ENCODE results near the gene SPINT2.

SPINT2 gene

DNA sequence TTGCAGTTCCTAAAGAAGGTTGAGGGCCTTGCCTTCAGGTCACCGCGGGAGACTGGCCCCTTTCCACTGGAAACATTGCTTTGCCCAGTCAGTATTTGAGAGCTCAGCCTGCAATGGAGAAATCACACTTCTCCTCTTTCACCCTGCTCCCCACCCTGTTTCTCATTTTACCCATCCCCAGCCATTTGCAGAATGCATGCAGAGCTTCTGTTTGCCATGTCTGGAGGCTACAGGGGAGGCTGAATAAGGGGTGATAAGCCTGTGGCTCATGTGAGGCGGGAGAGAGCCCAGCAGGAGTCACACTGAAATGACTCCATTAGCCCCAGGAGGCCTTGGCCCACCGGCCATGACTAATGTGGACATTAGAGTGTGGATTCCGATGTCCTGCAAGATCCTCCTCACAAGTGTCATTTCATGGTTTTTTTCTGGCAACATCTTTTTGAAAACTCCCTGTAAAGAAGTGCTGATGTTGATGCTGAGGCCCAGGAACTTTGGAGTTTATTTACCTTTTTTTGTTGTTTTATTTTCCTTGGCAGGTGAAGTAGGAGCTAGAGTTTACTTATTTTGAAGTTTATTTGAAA is 6.3 kb downstream of the SPINT2 start:
- no peak for DNase-seq

DNA sequence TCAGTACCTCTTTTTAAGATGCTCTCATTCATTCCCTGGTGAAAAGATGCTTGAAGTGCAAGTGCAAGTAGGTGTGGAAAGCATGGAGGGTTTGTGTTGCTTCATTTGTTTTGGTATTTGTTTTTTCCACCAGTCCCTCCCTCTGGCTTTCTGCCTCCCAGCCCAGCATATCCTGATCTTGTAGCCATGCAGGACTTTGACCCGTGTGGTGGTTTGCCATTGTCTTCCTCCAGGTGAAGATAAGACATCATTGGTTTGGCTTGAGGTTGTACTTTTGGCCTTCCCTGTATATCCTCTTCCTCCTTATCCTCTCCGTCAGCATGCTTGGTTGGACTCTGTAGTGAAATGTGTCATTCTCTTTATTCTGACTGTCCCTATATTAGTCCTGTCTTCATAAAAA is 9.1 kb downstream of the SPINT2 start:
- DNase-seq = no peak

DNA sequence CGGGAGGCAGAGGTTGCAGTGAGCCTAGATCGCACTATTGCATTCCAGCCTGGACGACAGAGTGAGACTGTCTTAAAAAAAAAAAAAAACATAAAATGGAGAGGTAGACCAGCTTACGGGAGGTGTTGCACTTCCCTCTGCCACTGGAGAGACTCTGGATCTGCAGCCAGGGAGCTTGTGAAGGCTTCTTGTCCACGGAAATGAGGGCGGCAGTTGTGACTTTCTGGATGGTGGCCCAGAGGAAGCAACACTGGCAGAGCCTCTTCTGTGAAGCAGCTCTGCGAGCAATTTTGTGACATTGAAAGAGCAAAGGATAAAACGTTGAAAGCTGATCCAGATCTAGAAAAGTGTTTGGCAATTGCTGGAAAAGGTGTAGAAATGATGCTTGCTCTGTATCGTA is 10.4 kb downstream of the SPINT2 start:
- DNase-seq = no peak

DNA sequence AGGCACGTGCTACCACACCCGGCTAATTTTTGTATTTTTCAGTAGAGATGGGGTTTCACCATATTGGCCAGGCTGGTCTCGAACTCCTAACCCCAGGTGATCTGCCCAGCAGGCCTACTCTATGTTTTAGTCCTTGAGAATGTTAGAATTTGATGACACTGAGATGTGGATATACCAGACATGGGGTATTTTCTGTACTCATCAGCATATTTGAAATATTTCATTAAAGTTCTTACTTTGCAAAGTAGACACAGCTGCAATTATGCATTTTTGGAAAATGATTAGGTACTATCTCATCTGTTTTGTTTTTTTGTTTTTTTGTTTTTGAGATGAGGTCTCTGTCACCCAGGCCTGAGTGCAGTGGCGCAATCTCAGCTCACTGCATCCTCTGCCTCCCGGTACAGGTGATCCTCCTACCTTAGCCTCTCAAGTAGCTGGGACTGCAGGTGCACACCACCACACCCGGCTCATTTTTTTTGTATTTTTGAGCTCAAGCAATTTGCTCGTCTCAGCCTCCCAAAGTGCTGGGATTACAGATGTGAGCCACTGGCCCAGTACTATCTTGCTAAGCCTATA is 12.7 kb downstream of the SPINT2 start:
- DNase-seq = no peak

DNA sequence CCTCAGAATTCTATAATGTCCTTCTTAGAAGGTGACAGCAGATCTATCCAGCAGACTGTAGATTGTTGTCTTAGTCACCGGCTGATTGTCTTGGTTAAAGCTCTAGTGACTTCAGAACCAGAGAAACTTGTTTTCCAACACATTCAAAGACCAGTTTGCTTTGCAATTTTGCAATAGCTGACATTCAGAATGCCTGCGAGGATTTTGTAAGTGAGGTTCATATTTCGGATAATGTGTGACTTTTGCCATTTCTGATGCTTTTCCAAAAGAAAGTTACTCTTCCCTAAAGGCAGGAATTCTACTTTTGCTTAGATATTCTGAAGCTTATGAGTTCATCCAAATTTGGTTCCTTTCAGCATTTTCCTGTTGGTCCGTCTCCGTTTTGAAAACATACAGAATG is 13.2 kb downstream of the SPINT2 start:
- DNase-seq = no peak

DNA sequence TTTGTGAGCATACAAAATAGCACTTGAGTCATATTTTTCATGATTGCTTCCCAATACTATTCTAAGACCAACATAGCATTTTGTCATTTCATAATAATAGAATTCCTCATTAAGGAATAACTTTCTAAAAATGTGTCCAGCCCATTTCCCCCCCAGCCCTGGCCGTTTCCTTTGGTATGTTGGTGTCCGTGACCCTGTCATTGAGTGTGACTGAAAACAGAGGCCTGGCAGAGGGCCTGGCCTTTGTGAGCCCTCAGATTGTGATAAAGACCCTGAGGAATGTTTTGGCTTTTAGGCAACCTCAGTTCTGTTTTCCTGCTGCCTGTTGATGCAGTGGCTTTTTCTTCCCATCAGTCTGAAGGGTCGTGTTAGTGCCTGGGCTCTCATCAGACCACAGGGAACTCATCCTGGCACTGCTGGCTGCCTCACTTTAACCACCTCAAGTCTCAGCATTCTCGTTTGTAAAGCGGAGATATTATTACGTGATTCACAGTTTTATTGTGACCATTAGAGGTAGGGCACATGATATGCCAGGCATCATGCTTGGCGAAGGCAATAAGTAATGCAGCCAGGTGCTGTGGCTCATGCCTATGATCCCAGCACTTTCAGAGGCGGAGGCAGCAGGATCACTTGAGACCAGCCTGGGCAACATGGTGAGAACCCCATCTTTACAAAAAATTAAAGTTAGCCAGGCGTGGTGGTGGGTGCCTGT is 13.8 kb downstream of the SPINT2 start:
- no peak for DNase-seq

DNA sequence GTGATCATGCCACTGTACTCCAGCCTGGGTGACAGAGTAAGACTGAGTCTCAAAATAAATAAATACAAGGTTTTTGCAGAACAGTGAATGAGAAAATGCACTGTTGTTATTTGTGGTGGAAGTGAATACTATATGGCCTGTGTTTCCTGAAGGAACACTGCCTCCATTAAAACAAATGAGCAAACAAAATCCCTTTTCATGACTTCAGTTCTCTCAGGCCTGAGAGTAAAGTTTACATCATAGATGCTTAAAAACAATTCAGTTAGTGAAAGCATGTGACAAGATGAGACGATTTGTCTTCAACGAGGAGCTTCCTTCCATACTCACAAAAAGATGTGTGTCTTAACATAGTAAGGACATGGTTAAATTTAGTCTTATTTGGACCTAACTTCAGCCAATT is 14.4 kb downstream of the SPINT2 start:
- DNase-seq = no peak

DNA sequence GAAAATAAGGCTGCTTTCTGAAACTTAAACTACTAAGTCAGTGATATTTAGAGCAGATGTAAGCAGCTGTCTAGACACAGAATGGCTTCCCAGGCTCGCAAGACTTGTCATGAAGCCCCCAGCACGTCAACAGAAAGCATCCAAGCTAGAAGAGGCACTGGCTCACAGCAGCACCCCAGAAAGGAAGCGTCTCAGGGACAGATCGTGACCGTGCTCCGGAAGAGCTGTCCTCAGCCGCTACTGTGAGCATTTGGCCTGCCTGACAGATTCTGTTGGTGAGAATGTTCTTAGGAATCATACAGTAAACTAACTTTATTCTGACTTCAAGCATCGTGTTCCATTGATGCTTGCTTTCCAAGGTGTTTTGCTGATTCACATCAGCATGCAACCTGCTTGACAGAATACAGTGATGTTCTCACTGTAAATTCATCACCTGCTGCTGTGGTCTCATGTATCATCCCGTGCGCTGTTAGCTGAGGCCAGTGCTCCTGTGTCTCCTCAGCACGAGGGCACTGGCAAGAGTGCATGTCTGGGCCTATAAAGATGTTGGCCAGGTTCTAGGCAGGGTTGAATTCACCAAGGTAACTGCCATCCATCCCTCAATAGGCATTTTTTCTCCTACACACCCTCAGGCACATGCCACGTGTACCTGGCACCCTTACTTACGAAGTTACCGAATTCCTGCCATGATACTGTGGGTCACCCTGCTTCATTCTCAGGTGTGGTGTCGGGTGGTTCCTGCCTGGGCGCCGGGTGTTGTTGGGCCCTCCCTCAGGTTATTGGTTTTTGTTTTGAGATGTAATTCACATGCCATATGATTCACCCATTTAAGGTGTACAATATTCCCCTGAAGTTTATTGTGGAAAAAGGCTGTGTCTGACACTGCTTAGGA is 15.9 kb downstream of the SPINT2 start:
- DNase-seq = no peak

DNA sequence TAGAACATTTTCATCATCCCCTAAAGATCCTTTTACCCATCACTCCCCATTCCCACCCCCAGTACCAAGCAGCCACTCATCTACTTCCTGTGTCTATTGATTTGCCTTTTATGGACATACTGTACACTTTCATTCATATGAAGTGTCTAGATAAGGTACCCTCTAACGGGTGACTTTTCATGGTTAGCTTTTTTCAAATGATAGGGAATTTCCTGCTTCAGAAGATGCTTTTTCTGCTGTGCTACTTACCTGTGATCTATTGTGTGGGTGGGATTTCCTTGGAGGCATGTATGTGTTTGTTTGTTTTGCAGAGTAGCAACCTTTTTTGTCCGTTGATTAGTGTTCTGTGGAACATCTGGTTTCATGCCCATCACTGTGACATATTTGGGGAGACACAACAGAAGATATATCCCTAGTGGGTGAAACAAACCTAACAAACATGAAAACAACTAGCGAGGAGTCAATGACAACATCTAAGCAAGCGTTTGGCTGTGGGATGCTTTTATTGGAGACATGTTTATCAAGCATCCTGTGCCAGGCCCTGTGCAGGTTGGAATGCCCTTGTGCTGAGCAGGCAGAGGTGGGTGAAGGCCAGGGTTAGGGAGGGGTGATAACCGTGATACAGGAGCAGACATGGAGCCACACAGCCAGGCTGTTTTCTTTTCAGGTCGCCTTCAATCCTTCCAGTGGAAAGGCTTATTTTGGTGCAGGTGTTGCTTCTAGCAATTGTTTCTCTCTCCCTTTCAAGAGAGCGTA is 17.6 kb downstream of the SPINT2 start:
- no peak for DNase-seq

DNA sequence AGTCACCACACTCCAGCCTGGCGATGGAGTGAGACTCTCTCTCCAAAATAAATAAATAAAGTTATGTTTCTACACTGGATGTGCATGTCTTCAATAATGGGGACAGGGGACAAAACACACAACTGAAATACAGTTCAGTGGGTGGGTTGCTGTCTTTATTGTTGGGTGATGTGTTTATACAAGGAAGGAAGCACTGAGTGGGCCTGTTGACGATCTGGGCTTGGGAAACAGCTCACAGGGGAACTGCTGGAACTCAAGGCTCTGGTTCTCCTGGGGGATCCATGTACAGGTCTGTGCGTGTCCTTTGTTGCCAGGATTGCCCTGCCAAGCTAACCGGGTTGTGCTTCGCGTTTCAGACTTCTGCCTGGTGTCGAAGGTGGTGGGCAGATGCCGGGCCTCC is 18.9 kb downstream of the SPINT2 start:
- no peak for DNase-seq

DNA sequence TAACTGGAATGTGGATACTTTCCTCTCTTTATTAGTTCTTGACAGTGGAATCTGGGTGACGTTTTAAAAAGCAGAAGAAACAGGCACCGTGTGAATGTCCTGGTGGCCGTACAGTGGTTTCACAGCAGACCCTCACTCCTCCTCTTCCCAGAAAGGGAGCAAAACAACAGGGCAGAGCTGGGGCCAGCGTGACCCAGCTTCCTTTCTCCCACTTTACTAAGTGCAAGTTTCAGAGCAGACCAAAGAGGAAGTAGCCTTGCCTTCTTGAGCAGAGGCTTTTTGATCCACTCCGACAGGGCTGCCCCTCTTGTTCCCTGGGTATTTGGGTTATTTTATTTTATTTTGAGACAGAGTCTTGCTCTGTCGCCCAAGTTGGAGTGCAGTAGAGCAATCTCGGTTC is 20.0 kb downstream of the SPINT2 start:
- no peak for DNase-seq

DNA sequence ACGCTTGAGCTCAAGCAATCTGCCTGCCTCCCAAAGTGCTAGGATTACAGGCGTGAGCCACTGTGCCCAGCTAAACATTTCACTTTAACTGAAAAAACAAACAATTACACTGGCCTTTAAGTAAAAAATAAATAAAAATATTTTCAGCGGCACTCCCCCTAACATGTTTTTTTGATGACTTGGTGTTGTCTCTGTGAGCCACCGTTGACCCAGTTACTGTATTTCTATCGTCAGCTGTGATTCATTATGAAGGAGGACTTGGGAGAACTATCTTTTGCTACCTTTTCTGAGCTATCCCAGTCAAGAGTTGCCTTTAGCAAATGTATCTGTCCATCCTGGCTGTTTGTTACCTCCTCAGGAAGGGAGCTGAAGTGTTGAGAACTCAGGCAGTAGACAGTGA is 21.2 kb downstream of the SPINT2 start:
- no peak for DNase-seq

DNA sequence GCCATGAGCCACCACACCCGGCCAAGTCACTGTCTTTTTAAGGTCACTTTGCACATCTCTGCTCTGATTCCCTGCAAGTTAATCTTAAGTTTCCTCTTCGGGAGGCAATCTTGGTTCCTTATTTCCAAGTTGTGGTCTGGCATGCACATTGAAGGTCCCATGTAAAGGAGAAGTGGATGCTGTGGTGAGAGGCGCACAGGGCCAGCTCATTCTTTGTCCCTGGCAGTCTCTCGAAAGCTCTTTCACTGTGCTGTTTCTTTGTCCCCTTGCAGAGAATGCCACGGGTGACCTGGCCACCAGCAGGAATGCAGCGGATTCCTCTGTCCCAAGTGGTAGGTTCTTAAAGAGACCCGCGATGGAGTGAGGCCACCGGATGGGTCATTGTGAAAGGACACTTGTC is 23.2 kb downstream of the SPINT2 start:
- DNase-seq = no peak

DNA sequence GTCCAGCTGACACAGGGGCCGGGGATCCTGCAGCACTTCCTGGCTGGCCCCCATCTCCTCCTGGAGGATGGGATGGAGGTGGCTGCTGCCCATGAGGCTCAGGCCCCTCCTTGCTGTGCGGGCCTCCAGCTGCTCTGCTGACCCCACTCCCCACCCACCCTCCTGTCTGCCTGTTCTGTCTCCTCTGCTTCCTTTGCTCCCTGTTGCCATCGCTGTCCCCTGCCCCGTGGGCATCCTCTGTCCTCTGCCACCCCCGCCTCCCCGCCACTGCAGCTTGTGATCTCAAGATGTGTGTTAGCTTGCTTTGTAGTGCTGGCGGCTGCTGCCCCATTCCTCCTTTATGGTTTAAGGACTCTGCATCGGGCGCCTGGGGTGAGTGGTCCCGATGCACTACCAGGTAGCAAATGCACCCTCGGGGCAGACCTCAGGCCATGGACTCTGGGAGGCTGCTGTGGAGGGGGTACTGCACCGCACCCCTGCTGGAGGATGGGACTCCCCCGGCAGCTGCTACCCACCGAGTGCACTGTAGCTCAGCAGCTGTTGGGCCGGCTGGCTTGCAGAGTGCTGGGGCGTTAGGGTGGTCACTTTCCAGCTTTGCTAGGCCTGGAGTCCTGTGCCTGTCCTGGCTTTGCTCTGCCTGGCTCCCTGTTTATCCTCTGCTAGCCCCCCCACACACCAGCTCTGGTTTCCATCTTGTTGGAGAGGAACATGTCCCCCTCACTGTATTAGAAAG is 23.9 kb downstream of the SPINT2 start:
- no peak for DNase-seq

DNA sequence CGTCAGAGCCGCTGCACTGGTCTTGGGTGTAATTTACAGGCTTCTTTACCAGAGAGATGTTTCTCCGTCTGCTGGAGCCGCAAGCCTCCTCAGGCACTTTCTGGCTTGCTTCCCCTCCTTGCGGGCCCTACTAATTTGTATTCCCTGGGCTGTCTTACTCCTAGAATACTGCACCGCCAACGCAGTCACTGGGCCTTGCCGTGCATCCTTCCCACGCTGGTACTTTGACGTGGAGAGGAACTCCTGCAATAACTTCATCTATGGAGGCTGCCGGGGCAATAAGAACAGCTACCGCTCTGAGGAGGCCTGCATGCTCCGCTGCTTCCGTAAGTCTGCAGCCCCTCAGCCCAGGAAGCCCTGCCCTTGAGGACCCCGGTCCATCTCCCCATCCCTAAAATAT is 25.6 kb downstream of the SPINT2 start:
- no peak for DNase-seq

DNA sequence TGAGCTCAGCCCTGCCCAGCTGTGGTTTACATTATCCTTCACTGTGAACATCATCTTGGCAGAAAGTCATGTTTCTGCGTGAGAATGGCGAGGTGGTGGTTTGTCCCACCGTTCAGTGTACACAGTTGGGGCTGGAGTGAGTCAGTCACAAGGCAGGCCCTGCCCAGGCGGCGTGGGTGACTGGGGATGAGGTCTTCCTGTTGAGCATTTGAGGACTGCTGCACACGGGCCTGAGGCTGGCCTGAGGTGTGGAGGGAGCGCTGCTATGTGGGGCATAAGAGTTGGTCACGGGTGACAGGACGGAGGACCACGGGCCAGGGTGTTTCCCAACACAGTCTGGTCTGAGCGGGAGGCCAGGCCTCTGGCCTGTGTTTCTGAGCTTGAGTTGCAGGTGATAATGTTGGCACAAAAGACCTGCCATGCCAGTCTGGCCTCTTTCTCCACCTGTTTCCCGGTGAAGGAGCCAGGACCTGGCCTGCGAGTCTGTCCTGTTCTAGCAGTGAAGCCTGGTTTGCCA is 26.3 kb downstream of the SPINT2 start:
- peak; percentile 2 for DNase-seq

DNA sequence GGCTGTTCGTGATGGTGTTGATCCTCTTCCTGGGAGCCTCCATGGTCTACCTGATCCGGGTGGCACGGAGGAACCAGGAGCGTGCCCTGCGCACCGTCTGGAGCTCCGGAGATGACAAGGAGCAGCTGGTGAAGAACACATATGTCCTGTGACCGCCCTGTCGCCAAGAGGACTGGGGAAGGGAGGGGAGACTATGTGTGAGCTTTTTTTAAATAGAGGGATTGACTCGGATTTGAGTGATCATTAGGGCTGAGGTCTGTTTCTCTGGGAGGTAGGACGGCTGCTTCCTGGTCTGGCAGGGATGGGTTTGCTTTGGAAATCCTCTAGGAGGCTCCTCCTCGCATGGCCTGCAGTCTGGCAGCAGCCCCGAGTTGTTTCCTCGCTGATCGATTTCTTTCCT is 27.5 kb downstream of the SPINT2 start:
- no peak for DNase-seq

DNA sequence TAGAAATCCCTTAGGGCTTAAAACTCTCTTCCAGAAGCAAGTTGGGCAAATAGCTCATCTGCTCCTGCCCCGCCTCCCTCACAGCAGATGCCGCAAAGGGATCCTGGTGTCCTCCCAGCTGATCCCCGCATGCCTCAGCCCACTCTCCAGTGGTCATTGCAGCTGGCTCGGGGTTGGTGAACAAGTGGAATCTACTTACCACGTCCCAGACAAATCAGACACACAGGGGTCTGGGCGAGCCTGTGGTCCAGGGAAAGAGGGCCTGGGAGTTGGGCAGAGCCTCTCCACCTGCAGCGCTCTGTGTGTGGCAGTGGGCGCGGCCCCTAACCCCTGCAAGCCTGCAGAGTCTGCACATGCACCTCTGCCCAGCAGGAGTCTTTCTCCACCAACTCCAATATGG is 28.9 kb downstream of the SPINT2 start:
- no peak for DNase-seq

DNA sequence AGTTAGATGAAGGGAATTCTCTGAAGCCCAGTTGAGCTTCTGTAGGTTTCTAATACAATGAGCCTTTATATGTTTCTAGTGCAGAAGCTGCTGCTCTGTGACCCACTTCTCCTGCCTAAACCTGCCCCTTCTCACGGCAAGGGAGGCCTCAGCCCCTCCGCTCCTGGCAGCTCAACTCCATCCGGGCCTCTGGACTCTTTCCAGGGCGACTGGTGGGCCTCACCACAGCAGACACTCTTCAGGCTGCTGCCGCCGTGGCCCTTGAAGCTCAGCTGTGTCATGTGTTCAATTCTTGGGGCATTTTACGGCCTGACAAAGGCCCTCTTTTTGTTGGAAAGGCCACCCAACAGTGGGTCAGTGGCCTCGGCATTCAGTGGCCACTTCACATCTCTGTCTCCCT is 29.7 kb downstream of the SPINT2 start:
- DNase-seq = no peak

DNA sequence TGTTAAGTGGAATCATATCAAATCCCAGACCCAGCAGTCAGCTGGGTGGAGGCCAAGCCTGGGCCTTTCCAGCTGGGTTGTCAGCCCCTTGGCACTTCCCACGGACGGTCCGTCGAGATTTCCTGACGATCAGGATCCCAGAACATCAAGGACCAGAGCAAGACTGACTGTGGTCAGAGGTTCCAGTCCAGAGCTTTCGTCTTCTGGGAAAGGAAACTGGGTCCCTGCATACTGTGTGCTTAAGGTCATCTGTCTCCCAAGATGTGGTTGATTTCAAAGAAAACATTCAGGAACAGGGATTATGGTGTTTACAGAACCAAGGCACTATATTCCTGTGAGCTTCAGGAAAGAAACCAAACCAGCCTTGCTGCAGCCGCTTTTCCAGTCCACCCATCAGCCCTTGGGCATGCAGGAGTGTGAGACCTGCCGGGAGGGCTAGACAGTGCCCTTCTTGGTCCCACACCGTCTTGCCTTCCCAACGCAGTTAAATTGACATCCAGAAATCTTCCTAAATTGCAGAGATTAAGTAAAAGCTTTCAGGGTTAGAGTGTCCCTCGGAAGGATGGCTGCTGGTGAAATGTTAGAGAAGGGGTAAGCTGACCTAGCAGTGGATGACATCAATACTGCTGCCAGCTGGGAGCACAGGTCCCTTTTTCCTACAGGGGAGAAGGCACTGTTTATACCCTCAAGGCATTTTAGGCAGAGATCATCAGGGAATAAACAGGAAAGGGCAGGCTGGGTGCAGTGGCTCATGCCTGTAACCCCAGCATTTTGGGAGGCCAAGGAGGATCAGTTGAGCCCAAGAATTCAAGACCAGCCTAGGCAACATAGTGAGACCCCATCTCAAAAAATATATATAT is 34.7 kb downstream of the SPINT2 start:
- DNase-seq = peak; percentile 38
